GM19468 (cell line): Measurements from ENCODE around the gene ZNF827.

Experiments used
- ATAC-seq: cut with Tn5 transposase; IDR thresholded peaks from one replicate; pipeline ENCODE4 v1.9.1; 2021; ENCODE audit warnings: mild to moderate bottlenecking, moderate library complexity, moderate number of reproducible peaks; ENCODE audit not compliant: unreplicated experiment; ENCODE audit errors: extremely low read depth

The ZNF827 gene

DNA sequence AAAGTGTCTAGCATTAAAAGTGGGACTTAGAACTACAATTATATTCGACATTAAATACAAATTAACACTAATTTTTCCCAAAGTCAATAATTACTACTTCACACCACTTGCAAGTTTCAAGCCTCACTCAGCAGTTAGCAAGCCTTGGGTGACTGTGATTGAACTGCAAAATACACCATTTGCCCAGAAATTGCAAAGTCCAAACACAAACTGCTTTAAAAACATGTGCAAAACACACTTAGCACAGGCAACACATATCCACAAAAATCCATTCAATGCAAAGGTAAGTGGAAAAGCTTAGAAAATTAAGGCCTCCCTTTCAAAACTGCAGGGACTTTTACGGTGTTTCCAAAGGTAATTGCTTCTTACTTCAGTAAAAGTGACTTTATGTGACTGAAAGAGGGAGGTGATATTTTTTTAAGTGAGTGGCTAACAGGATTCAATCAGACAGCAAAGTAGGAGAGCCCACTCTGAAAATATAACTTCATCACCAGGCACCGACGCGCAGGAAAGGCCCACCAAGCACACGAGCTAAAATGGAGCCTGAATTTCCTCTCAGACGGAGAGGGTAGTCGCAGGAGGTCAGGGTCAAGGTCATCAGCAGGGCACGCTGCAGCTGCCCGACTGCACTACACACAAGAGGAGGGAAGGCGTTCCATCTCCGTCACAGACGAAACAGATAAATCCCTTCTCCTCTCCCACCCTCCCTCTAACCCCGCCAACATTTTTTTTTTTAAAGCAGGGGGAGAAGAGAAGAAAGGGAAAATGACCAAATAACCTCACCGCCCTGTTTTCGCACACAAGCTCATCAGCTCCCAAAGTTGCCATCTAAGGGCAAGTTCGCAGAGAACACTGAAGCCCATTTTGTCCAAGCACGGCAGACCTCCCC lies 3.1 kb downstream of the ZNF827 start:
- ATAC-seq: peak; percentile 23

DNA sequence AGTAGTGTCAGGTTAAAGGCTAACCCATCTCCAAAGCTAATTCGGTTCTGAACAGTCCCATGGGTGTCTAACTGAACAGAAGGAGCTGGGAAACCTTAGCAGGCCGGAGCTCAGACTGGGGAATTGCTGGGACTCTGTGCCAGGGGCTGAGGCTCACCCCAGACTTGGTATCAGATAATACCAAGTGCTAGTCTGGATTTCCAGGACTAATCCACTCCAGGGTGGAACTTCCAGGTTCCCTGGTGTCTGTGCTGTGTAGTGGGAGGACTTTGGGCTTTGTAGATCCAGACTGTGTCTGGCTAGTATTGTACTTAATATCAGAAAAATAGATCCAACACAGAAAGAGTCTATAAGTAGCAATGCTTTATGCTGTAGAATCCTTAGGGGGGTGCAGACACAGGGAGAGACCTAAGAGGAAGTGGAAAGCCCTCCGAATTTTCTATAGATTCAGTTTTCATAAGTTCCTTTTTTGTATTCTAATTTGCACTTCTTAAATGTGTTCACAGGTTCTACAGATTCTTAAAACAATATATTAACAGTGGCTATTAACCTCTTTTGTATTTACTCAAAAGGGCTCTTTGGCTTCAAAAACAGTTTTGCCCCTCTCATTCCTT lies 4.1 kb downstream of the ZNF827 start:
- ATAC-seq: no peak

DNA sequence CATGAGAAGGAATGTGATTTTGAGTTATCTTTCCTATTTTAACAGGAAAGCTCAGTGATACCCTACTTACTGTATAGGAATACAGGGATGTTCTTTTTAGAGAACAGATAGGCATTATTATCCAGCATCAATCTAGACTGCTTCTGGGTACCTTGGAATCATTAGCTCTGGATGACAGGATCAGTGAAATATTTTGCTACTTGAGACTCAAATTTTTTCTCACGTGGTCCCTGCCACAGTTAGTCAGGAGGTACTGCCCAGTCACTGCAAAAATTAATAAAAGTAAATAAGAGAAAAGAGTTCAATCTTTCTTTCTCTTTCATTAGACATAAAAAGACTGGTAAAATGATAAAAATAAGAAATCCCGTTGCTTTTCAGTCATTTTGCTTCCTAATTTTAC lies 5.5 kb downstream of the ZNF827 start:
- no peak for ATAC-seq

DNA sequence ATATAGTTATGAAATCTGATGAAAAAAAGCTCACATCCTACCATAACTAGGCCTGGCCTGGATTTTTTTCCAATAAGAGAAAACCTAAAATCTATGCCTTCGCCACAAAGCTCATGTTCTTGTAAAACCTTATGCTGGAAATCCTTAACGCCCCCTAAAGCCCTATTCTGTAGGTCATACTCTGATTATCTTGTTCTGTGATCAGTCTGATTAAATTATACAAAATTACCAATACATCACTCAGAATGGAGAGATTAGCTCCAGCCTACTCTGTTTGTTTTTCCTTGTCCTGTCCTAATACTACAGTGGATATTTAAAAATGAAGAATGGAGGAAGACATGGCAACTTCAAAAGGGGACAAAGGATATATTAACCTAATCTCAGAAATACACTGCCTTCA lies 7.2 kb downstream of the ZNF827 start:
- ATAC-seq: no peak

DNA sequence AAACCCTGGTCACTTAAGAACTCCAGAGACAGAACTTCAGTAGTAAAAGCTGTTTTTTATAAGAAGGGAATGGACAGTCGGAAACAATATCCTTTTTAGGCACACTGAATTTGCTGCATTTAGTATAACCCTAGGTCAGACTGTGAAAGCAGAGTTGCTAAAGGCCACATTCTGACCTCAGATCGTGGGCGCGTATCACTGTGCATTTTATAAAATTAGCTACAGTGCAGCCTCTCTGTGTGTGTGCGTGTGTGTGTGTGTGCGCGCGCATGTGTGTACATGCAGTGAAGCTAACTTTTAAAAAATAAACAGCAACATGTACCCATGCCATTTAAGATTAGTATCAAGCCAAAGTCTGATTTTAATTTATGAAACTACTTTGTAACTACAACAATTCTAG lies 8.0 kb downstream of the ZNF827 start:
- no peak for ATAC-seq

DNA sequence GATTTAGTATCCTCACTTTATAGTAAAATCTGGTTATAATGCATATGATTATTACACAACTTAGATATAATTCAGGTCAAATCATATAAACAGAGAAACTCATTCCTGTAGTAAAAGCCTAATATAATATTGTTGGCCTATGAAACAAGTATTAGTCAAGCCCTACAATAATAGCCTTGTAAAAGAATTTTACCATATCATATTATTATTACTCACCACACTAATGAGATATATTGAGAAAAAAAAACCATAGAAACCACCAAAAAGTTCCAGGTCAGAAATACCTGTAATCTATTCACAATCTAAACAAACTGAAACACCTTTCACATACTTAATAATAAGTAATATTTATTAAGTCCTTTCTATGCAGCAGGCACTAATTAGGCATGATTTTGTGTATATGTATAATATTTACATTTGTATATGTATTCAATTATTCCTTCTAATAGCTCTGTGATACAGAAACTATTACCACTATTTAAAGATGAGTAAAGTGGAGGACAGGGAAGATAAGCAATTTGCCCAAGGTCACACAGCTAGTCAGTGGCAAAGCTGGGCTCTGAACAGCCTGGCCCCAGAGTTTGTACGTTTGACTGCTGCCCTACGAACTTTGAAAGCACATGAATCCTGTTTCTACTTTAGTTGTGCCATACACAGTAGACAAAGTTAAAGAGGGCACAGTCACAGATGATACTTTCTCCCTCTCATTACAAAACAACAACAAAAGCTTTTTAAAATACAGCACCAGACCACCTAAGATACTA lies 9.0 kb downstream of the ZNF827 start:
- ATAC-seq: no peak

DNA sequence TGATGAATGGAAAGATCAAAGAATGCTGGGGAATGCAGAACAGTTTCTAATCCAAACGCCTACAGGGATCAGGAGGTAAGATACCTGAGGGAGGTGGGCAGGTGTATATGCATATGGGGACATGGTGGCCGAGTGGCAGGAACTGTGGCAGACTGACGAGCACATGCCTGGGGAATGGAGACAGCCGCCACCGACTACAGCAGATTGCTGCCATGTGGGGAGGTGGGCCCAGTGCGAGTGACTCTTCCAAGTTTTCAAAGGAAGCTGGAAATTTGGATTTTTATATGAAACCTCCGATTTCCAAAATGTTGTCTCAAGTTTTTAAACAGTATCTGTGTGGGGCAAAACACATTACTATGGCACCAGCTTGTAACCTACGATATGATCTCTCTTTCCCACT lies 9.9 kb downstream of the ZNF827 start:
- no peak for ATAC-seq

DNA sequence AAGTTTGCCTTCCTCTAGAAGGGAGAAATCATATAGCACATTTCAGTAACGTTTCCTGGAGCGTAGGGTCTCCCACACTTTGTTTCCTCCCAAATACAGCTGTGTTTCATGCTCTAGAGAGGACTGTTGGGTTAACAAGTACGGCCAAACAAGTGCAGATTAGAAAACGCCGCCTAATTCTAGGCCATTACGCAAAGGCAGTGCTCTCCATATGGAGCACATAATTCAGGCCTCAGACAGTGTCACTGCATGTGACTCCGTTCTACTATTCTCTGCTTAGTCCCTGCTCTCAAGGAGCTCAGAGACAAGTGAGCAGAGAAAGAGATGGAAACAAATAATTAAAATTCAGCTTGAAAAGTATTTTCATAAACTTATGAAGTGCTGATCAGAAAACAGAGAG lies 11.6 kb downstream of the ZNF827 start:
- ATAC-seq: no peak

DNA sequence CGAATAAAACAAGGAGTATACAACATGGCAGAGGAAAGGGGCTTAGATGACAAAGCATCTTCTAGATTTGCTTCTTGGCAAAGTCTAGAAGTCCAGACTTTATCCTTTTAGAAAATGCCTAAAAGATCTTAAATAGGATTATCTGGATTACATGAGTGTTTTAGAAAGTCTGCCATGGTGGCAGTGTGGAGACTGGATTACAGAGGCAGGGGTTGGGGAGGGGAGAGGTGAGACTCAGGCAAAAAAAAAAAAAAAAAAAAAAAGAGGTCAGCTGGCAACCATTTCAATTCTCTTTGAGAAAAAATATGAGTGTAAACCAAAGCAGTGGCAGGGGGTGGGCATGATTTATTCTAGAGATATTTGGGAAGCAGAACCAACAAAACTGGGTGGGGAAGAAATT lies 17.4 kb downstream of the ZNF827 start:
- no peak for ATAC-seq

DNA sequence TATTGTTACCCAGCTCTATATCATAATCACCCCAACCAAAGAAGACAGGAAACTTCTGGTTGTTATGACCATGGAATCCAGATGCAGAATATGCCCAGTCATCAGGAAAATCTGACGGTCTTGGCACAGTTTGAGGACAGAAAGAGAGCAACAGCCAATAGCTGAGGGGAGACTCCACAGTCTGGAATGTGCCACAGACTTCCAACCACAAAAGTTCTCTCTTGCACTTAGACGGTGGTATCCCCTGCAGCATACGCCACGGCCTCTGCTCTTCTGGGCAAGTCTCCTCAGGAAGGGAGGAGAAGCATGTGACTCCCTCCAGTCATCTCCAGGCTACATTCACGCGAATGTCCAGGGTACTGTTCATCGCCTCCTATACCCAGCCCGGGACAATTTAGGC lies 18.4 kb downstream of the ZNF827 start:
- ATAC-seq: no peak

DNA sequence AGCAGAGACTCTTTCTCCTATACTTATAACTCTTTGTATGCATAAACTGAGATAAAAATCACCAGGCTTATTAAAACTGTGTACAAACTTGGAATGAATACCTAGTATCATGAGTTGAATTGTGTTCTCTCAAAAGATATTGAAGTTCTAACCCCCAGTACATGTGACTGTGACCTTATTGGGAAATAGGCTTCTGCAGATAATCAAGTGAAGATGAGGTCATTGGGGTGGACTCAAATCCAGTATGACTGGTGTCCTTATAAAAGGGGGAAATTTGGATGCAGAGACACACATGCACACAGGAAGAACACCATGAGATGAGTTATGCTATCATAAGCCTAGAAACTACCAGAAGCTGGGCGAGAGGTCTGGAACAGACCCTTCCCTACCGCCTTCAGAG lies 26.2 kb downstream of the ZNF827 start:
- ATAC-seq: no peak

DNA sequence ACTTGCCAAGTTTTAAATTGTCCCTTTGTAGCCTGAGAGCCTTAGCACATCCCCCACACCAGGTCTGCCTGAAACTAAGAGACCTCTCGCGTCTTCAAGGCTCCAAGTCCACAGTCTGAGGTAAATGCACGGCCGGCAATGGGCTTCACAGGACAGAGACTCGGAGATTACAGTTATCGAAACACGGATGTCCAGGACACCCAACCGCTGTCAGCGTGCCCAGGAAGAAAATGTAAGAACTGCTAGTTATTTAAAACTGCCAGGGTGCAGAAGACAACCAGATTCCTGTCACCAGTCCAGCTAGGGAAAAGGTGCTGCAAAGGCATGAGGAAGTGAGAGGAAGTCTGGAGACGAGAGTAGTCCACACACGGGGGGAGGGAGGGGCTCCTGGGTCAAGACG lies 28.9 kb downstream of the ZNF827 start:
- no peak for ATAC-seq

DNA sequence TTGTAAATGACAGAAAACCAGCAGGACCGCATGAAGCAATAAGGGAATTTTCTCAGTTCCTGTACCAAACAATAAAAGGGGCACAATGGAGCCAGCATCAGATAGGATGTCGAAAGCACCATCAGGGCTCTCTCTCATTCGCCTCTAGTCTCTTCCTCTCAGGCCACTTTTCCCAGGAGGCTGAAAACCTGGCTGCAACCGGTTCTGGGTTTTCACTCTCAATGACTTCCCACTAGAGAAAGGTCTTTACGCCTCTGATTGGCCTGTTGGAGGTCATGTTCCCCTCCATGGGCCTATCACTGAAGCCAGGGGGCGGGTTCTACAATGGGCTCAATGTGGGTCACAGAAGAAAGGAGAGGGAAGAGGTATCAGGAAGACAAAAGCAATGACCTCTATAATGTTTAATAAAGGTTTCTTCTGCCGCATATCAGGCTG lies 29.3 kb downstream of the ZNF827 start:
- ATAC-seq: no peak

DNA sequence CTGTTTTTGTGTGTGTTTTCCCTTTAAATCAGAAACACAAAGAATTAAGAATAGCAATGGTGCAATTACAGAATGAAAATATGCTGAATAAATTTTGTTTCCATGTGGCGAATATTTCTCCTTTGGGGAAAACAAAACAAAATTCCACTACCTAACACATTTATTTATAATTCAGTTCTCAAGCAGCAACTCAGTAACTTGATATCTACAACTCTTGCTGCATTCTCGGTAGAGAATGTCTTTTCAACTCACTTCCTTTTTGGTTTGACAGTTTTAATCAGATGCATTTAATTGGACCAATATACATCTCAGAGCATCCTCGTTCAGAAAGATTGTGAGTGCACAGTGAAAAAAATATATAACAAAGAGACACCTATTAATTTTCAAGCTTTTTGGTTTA lies 30.8 kb downstream of the ZNF827 start:
- ATAC-seq: no peak

DNA sequence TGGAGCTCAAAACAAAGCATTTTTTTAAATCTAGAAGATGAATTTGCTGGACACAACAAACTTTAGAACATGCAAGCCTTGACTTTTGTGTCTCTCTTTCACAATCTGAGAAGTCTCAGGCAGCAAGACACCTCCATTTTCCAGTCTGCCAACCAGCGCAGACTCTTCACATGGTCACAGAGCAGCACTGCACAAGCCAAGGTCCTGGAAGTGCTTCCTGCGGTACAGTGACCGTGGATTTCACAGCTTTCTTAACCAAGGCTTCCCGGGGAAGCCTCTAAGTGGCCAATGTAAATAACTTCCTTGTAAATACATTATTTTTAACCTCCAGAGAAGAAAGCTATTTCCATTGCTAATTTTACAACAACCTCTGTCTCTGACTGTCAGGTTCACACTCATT lies 31.2 kb downstream of the ZNF827 start:
- no peak for ATAC-seq

DNA sequence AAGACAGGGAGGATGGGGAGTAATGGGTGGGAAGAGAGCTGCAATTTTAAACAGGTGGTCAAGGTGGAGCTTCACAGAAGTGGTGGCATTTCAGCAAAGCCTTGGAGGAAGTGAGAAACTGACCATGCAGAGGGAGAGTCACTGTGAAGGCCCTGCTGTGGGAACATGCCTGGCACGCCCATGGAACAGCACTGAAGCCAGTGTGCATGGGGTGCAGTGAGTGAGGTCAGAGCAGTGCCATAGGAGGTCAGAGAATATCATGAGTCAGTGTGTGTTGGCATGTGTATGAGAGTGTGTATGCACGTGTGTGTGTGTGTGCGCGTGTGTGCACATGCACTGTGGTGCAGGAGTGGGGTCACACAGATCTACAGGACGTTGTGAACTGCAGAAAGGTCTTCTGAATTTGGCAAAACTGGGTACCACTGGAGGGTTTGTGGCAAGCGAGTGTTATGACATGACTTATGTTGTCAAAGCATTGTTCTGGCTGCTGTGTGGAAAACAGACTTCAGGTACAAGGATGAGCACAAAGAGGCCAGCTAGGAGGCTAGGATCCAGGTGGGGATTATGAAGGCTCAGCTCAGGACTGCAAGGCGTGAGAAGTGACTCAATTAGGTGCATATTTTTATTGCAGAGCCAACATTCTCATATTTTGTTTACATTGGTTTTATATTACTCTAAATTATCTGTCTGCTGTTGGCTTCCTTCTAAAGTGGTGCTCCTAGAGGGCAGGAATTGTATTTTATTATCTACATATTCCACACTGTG lies 34.0 kb downstream of the ZNF827 start:
- no peak for ATAC-seq

DNA sequence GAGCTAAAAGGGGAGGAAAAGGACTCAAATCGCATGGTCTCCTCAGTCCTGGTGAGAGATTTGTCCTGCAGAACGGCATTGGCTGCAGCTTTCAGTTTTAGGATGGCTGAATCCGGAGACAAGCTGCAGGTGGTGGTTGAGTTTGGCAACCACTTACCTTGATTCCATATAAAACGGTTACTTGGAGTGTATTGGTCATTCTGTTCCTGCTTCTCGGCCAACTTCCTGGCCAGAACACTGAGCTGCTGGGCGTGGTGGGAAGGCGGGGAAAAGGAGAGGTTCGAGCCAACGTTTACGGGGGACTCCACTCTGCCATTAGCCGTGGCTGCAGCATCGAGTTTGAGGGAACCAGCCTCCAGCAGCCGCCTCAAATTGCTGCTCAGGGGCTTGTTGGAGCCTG lies 36.1 kb downstream of the ZNF827 start:
- no peak for ATAC-seq

DNA sequence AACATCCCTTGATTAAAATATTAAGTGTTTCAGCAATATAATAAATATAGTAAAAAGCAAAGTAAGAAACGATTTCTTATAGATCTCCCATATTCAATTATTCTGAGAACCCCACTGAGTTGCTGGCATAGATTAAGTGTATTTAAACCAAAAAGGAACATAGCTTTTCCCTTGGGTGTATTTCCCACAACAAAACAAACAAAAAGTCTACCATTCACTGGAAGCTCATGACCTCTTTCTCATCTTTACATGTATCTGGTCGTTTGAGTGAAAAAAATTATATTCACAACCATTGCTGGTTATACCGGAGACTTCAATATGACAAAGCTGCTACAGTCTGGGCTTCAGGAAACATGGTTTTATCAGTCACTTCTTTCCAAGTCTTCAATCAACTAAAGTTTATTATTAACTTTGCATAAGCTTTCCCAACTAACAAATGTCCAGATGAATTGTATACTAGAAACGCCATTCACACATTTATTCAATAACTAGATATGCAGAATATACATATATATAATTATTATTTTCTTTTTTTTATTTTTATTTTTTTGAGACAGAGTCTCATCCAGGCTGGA lies 38.6 kb downstream of the ZNF827 start:
- ATAC-seq: no peak

DNA sequence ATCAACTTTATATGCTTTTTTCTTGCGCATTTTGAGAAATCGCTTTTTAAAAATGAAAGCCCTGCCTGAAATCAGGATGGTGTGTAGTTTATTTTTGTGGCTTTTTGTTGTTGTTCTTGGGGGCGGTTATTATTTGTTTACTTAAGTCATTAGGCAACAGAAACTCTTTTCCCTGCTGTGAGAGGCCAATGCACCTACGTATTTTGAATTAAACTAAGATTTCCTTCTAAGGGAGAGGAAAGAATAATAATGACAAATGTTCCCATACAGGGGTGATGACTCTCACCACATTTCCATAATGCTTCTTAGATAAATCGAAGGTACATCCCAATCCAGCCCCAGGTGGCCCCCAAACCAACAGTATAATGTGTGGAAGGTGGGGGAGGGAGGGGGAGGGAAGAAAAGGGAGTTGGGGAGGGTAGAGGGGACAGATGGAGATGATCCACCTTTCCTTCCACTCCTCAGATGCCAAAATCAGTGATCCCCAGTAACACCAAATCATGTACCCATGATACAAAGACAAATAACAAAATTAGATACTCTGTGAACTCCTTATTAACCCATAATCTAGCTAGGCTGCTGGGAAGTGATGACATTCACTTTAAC lies 39.6 kb downstream of the ZNF827 start:
- no peak for ATAC-seq

DNA sequence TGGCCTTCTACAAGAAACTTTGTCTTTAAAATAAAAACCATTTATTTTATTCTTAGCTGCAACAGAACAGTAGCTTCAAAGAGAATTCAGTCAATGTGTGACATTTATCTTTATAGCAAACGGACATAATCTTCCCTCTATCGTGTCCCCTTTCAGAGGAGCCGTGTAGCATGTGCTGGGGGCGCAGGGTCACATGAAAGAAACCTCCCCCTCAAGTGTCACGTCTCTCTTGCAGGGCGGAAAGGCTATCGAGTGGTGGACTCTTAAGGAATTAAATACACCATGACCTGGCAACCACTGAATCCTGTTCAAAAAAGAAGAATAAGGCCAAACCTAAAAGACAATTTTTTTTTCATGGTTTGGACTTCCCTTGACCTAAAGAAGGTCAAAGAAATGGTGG lies 40.2 kb downstream of the ZNF827 start:
- ATAC-seq: no peak
